Coronary artery (tissue), 2 donors: Measurements from ENCODE around the gene SAG.

Source experiments
- DNase-seq: peaks from one replicate; pipeline ENCODE4 v3.0.0-alpha.2; 2017; ENCODE audit warnings: low spot score
- H3K27ac ChIP-seq, 2 donors: fragments of 200-600 bp; sonication (generic); one replicate each; pipeline ENCODE4 v1.5.1; 2016 to 2019
- H3K4me3 ChIP-seq: fragments of 200-600 bp; sonication (generic); 2 replicates; pipeline ENCODE4 v1.5.1; 2016; ENCODE audit warnings: mild to moderate bottlenecking, moderate library complexity
- CTCF ChIP-seq: fragments of 200-600 bp; sonication (generic); IDR thresholded peaks from one replicate; pipeline ENCODE4 v1.5.1; 2019; ENCODE audit warnings: antibody characterized with exemption

The SAG gene

GRCh38 chr2:233381638-233381995 lies 74.0 kb downstream of the SAG start:
- Histone ChIP-seq H3K27ac (no peak overlapping the region), H3K4me3 (no peak overlapping the region)
- DNase-seq = no peak
- TF ChIP-seq CTCF = no peak

- Histone ChIP-seq H3K27ac (no peak overlapping the region), H3K4me3 (no peak overlapping the region)
- TF ChIP-seq CTCF = no peak
- no peak for DNase-seq
Observed at GRCh38 chr2:233384015-233384414, 76.4 kb downstream of the SAG start.

DNA sequence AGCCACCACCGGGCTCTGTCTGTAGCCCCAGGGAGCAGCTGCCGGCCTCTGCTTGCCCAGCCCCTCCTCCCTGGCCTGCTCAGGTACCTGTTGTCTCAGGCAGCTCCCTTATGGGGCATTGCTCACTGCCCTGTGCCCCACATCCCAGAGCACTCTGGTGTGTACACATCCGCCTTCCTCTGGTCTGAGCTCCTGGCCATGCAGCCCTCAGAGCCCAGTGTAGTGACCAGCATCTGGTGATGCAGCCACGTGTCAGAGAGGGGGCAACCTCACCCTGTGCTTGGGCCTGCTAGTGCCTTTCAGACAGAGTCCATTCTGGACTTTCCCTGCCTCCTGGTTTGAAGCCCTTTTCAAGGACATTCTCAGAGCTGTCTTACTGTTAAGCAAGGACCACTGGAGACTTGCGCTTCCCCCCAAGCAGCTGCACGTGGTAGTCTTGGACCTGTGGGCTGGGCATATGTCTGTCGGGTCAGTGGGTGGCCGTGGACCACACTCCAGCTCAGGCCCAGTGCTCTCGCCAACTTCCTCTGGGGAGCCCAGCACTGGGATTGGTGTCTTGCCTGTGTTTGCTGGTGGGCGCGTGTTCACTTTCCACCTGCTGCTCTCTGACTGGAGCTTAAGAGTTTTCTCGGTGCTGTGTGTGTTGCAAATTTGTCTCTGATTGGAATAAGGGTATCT lies 77.3 kb downstream of the SAG start:
- DNase-seq = no peak
- H3K27ac ChIP-seq = peak overlapping the region in 1 of 2 donors; percentile 5
- H3K4me3 ChIP-seq = no peak overlapping the region
- TF ChIP-seq CTCF = no peak

DNA sequence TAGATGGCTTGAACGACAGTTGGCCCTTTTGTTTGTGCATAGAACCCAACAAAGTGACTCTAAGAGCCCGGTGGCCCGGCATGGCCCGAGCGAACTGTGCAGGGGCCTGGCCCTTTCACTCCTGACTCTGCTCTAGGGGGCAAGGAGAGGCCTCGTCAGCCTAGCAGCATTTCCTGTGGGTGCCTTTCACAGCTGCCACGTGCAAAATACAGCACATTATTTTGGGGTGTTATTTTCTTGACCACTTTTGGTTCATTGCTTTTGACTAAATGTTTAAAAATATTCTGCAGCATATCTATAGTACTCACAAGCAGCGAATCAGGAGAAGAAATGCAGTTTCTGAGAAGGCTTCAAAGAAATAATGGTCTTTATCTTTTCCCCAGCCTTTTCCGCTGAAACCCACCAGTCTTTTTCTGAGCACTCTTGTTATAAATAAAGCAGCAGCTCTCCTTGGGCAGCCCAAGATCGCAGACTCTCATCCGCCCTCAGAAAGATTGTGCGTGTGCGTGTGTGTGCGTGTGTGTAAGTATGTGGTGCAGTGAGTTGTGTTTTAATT lies 78.0 kb downstream of the SAG start:
- DNase-seq = no peak
- peak overlapping the region in 1 of 2 donors; percentile 5 for H3K27ac ChIP-seq
- no peak for TF ChIP-seq CTCF

DNA sequence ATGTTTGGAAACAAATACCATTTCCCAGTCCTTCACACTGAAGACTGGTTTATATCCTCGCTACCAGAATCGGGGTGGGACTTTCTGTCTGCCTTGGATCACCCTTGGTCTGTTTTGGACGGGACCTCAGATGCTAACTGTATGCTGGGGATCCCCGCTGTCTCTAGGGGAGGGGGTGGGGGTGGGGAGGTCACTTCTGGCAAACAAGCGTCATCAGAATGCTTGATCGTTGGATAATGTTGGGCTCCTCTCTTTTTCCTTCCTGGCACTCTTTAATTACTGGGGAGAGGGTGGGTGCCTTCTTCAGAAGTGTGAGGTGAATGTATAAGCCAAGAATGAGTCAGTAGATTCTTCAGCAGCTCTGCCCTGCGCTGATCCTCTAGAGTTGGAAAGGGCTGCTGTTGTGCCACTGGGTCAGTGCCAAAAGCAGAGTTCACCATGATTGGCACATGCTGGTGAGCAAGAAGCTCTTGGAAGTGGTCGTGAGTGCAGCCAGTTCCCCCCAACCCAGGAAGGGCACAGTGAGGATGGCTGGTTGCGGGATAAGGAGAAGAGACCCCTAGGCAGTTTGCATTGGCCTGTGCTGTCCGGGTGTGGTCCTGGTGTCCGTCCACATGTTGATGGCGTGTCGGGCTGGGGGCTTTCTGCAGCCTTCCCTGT lies 78.9 kb downstream of the SAG start:
- no peak for DNase-seq
- no peak for TF ChIP-seq CTCF
- peak overlapping the region; percentile 79 to 93 for H3K27ac ChIP-seq
- no peak overlapping the region for H3K4me3 ChIP-seq

More for the DNA sequence above, 78.0 kb downstream of the SAG start:
- no peak overlapping the region for H3K4me3 ChIP-seq

GRCh38 chr2:233387225-233387624 lies 79.6 kb downstream of the SAG start:
- Histone ChIP-seq H3K4me3 (peak overlapping the region; percentile 57), H3K27ac (peak overlapping the region; percentile 79 to 93)
- no peak for DNase-seq
- TF ChIP-seq CTCF = no peak
